Measurements from ENCODE around the gene ATG4C.
"Not testable (repeated sequence)": the region's sequence is repeated elsewhere in the genome, so short reads cannot be mapped to it uniquely, and the experiment has no call there.

ATG4C gene

DNA sequence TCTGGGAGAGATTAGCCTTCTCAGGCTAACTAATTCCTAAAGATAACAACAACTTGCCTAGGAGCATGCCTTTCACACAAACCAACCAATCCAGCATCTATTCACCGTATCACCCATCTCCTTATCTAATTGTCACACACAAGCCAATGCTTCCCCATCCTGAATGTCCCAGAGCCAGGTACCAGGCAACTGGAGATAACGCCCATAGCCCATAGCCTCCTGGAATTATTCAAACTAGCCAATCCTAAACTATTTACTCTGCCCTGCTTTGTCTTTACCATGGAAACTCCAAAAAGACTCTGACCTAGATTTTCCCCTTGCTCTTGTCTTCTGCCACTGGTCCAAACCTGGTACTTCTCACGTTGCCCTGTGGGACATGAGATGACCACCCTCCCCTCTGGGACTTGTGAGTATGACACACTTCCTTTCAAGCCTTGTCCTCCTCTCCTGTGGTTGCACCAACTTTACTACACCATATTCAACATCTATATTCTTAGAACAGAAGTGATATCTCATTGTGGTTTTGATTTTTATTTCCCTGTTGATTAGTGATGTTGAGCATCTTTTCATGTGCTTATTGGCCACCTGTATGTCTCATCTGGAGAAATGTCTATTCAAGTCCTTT lies 8.8 kb upstream of the ATG4C start:
- no peak for DNase-seq

DNA sequence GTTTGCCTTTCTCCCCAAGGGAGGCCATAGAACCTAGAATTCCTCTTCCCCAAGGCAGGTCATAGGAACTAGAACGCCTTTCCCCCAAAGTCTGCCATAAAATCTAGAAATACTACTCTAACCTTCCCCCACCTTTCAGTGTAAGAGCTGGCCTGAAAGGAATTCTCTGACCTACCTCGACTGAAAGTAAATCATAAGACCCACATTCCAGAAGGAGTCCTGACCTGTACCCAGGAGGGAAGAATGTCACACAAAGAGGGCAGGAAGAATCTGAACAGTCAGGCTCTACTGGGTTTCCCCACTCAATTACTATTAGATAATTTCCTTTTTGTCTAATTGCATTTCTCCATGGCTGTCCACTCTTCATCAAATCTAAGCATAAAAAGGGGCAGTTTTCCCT lies 5.7 kb upstream of the ATG4C start:
- no peak for DNase-seq

DNA sequence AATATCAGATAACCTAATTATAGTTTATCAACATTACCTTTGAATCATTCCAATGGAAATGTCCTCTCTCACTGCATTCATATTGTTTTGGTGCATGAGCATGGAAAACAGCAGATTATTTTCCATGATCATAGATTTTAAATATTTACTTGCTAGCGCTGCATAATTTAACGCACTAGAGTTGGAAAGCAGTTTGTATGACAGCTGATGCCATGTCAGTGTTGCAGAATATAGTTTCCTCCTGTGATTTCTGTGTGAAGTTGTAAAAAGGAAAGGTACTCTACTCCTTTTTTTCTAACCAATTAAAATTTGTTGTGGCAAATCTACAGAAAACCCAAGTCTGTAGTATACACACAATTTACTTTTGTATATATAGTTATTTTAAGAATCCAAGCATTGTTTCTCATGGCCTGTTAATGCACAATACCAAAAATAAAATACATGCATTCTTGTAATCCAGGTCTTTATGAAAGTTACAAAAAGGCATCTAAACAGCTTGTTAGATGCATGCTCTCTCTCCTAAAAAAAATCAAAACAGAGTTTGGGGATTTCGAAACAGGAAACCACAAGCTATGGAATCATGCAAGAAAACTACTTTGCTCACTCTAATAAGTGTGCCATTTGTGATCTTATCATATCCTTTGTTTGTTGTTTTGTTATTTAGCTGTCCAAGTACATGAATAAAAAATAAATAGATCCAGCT lies 1.9 kb upstream of the ATG4C start:
- DNase-seq, result no peak

DNA sequence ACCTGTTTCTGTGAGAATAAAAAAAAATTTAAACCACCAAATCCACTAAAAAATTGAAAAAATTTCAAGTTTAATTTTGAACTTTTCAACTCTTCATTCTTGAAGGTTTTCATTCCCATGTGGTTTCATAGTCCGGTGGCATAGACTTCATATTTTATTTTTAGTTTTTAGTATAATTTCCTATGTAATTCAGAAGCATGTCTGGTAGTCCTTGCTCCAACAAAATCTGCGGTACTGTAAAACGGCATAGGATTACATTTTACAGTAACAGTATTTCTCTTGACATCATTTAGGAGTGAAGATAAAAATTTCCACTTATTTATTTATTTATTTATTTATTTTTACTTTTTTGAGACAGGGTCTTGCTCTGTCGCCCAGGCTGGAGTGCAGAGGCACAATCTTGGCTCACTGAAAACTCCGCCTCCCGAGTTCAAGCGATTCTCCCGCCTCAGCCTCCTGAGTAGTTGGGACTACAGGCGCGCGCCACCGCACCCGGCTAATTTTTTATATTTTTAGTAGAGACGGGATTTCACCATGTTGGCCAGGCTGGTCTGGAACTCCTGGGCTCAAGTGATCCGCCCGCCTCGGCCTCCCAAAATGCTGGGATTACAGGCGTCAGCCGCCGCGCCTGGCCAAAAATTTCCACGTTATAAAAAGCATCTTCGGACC lies 1.3 kb upstream of the ATG4C start:
- DNase-seq, result not testable (repeated sequence)

GRCh38 chr1:62784509-62785365 lies 805 bp downstream of the ATG4C start:
- peak in 1 of 5 experiments; percentile 30 for DNase-seq

DNA sequence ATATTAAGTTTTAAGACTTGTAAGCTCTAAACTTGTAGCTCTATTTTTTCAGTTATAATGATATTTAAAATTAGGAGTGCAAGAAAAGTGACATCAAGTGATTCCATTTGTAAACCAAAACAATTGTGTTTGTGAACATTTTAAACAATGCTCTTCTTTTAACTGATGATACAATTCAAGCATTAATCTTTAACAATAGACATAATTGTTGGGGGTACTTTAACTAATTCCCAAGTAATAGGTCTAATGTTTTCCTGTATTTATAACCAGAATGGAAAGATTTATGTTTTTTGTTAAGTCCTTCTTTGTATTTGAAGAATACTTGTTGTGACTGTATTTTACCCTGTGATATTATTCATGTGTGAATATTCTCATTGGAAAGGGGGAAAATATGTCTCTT lies 6.8 kb downstream of the ATG4C start:
- no peak for DNase-seq

GRCh38 chr1:62794053-62794452 lies 10.1 kb downstream of the ATG4C start:
- DNase-seq, result no peak

- no peak for DNase-seq
These were observed 12.3 kb downstream of the ATG4C start for GRCh38 chr1:62796221-62796620.

GRCh38 chr1:62799688-62800087 lies 15.8 kb downstream of the ATG4C start:
- no peak for DNase-seq

DNA sequence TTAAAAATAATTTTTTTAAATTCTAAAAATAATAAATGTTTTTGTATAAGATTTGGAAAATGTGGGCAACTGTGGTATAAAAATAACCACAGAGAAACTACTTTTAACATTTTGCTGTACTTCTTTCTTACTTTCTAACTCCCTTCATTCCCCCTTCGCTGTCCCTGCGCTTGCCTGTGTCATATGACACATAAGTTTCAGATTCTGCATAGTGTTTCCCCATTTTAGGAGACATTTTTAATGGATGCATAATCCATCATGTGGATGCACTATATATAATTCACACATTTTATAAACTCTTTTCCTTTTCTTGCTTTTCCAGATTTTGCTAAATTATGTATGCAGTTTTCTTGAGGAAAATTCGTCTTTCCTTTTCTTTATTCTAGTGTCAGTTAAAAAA lies 16.3 kb downstream of the ATG4C start:
- DNase-seq, result no peak

DNA sequence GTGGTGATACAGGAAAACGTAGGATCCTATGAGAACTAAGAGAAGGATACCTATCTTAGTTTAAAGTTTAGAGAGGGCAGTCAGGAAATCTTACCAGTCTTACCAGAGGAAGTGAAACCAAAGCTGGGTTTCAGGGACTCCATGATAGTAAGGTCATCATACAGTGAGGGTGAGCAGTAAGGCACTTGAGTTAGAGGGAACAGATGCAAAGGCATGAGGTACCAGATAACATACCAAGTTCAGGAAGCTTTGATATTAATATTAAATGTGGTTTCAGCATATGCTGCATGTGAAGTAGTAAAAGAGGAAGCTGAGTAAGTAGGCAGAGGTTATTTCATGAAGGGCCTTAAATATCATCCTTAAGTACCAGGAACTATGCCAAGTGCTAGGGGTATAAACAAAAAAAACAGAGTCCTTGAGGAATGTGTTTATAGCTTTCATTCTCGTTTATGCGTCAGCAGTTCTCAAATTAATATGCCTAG lies 16.9 kb downstream of the ATG4C start:
- DNase-seq, result peak in 1 of 5 experiments; percentile 18

DNA sequence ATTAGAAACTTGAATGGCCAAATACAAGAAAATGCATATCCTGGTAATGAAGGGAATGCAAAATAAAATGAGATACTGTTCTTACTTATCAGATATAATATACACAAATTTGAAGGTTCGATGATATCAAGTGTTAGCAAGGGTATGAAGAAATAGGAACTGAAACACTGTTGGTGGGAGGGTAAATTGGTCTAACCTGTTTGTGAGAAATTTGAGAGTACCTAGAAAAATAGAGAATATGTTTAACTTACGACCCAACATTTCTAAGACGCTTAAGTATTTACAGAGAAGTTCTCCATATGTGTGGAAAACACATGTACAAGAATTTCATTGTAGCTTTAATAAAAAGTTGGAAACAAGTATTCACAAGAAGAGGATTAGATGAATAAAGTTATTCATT lies 25.9 kb downstream of the ATG4C start:
- no peak for DNase-seq

DNA sequence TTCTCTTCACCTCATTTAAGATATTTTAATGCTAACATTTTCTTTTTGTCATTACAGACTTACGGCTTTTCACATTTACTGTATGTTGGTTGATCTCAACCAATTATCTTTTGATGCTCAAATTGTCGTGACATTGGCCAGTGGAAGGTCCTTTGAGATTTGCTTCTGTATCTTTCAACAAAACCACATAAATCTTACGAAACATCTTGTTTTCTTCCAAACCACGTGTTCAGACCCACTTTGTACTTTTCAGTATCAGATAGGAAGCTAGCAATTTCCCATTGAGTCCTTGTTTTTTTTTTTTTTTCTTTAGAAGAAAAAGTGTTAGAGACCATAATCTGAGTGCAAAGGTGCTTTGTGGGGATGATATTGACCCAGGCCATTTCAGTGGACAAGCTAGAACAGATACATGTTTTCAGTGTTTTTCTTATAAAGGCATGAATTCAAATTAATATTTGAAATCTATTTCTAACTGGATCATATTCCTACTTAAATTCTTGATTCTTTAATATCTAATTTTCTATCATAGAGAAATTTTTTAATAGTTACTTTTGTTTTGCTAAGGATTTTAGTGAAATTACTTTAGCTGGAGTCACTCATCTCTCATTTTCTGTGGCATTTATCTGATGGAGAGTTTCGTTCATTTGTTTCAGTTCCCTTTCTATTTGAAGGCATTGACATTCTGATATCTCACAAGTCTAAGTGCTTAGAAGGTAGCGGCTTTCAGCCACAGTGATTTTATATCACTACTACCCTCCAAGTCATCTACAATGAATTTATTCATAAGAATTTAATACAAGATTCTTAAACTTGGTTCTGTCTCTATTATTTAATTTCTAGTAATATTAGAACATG lies 26.7 kb downstream of the ATG4C start:
- DNase-seq, result peak in 1 of 5 experiments; percentile 58

- no peak for DNase-seq
These were observed 39.6 kb downstream of the ATG4C start for GRCh38 chr1:62823556-62823955.

- no peak for DNase-seq
These were observed 43.0 kb downstream of the ATG4C start for GRCh38 chr1:62826901-62827300.

GRCh38 chr1:62827786-62828185 lies 43.9 kb downstream of the ATG4C start:
- not testable (repeated sequence) for DNase-seq

- no peak for DNase-seq
These were observed 48.3 kb downstream of the ATG4C start for GRCh38 chr1:62832276-62832675.

GRCh38 chr1:62833529-62833928 lies 49.6 kb downstream of the ATG4C start:
- DNase-seq, result no peak

DNA sequence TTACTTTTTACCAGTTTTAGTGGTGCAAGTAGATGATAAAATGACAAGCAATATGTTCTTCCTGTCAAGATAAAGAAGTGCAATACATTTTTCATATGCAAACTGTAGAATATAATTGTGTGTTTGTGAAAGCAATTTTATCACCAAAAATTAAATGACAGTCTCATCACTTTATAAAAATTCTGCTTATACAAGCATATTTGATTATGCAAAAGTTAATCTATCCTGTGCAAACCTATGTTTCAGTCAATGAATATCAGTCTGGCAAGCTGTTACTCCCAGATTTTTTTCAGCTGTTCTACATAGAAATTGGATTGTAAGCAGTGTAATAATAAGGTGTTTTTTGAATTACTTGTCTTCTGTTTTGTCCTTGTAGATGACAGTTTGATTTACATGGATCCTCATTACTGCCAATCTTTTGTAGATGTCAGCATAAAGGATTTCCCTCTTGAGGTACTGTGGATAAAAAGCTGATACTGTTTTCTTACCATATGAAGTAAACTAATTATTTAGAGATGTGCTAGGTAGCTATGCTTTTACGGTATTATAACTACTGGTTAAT lies 50.5 kb downstream of the ATG4C start:
- no peak for DNase-seq

- DNase-seq, result no peak
These were observed 53.1 kb downstream of the ATG4C start for GRCh38 chr1:62836856-62837540.

DNA sequence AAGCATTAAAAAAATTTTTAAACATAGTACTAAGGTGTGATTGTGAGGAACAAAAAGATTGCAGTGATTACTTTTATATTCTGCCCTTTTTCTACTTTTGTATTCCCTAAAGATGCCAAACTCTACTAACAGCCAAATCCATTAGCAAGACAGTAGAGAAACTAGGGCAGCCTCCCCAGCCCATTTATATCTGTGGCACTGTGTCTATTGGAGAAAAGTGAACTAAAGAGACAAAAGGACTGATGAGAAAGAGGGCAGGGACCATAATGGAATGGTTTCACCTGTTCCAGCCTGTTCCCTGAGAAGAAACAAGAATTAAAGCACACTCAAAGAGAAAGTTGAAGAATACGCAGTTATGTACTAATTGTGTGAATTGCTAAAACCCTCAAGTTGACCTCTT lies 56.6 kb downstream of the ATG4C start:
- no peak for DNase-seq
